ENCODE data around the gene OCIAD1.

OCIAD1 gene

DNA sequence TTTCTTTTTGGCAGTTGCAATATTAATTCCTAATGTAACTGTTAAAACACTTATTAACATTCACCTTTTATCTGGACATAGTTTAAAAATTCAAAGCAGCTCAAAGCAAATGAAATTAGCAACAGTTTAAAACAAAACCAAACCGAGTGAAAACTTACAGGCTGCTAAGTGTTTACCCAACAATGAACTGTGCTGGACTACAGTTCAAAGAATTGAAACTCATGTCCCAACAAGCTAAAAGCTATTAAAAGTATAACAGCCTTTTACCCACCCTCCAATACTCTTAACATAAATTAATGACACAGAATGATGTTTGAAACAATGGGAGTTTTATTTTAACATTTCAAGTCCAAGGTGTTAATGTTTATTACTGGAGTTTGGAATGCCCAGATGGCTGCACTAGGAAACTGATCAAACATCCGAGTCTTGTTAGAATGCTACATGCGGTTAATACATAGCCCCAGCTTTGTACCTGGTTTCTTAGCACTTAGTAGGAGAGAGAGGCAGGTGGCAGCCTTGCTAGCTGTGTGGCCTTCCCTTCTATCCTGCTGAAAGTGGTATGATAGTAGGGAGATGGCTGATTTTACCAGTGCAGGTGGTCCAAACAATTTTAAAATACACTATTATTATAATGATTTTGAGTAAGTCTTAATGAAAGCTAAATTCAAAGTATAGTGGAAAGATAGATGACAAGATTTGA, 29.7 kb upstream of the OCIAD1 start:
- TF ChIP-seq FOXM1 (IDR thresholded peaks at IDR 0.05; ENCODE audit: borderline replicate concordance, low read depth) (no peak), RAD21 (IDR thresholded peaks at IDR 0.05; ENCODE audit: low read depth) (no peak), CEBPB (IDR thresholded peaks at IDR 0.05) (no peak), TAF1 (IDR thresholded peaks at IDR 0.05; ENCODE audit: low read depth) (no peak), EGR1 (IDR thresholded peaks at IDR 0.05) (no peak), TEAD4 (IDR thresholded peaks at IDR 0.05) (no peak), YY1 (IDR thresholded peaks at IDR 0.05; ENCODE audit: low read depth) (no peak), NFIC (IDR thresholded peaks at IDR 0.05) (no peak), CREB1 (IDR thresholded peaks at IDR 0.05; ENCODE audit: low read depth) (no peak), TCF12 (IDR thresholded peaks at IDR 0.05; ENCODE audit: low read depth) (no peak), EP300 (IDR thresholded peaks at IDR 0.05; ENCODE audit: borderline replicate concordance) (no peak), ZBTB7A (IDR thresholded peaks at IDR 0.05; ENCODE audit: low read depth) (no peak)
- TF ChIP-seq, protein P1, sequence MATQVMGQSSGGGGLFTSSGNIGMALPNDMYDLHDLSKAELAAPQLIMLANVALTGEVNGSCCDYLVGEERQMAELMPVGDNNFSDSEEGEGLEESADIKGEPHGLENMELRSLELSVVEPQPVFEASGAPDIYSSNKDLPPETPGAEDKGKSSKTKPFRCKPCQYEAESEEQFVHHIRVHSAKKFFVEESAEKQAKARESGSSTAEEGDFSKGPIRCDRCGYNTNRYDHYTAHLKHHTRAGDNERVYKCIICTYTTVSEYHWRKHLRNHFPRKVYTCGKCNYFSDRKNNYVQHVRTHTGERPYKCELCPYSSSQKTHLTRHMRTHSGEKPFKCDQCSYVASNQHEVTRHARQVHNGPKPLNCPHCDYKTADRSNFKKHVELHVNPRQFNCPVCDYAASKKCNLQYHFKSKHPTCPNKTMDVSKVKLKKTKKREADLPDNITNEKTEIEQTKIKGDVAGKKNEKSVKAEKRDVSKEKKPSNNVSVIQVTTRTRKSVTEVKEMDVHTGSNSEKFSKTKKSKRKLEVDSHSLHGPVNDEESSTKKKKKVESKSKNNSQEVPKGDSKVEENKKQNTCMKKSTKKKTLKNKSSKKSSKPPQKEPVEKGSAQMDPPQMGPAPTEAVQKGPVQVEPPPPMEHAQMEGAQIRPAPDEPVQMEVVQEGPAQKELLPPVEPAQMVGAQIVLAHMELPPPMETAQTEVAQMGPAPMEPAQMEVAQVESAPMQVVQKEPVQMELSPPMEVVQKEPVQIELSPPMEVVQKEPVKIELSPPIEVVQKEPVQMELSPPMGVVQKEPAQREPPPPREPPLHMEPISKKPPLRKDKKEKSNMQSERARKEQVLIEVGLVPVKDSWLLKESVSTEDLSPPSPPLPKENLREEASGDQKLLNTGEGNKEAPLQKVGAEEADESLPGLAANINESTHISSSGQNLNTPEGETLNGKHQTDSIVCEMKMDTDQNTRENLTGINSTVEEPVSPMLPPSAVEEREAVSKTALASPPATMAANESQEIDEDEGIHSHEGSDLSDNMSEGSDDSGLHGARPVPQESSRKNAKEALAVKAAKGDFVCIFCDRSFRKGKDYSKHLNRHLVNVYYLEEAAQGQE (IDR thresholded peaks at IDR 0.05; ENCODE audit: low read depth): no peak
- TF ChIP-seq, protein P2, sequence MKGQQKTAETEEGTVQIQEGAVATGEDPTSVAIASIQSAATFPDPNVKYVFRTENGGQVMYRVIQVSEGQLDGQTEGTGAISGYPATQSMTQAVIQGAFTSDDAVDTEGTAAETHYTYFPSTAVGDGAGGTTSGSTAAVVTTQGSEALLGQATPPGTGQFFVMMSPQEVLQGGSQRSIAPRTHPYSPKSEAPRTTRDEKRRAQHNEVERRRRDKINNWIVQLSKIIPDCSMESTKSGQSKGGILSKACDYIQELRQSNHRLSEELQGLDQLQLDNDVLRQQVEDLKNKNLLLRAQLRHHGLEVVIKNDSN (IDR thresholded peaks at IDR 0.05): no peak
- TF ChIP-seq, protein P3, sequence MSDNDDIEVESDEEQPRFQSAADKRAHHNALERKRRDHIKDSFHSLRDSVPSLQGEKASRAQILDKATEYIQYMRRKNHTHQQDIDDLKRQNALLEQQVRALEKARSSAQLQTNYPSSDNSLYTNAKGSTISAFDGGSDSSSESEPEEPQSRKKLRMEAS (IDR thresholded peaks at IDR 0.05): no peak

- no peak for TF ChIP-seq EGR1 (IDR thresholded peaks at IDR 0.05)
- no peak for TF ChIP-seq YY1 (IDR thresholded peaks at IDR 0.05; ENCODE audit: low read depth)
- TF ChIP-seq CREB1 (IDR thresholded peaks at IDR 0.05; ENCODE audit: low read depth): no peak
- no peak for TF ChIP-seq EP300 (IDR thresholded peaks at IDR 0.05; ENCODE audit: borderline replicate concordance)
- TF ChIP-seq, protein P1 (IDR thresholded peaks at IDR 0.05; ENCODE audit: low read depth): no peak
- TF ChIP-seq TCF12 (IDR thresholded peaks at IDR 0.05; ENCODE audit: low read depth): no peak
- TF ChIP-seq TEAD4 (IDR thresholded peaks at IDR 0.05): no peak
- no peak for TF ChIP-seq ZBTB7A (IDR thresholded peaks at IDR 0.05; ENCODE audit: low read depth)
- TF ChIP-seq, protein P3 (IDR thresholded peaks at IDR 0.05): no peak
- TF ChIP-seq FOXM1 (IDR thresholded peaks at IDR 0.05; ENCODE audit: borderline replicate concordance, low read depth): no peak
Measured at GRCh38 chr4:48804584-48805301, 26.1 kb upstream of the OCIAD1 start.

- no peak for TF ChIP-seq TCF12 (IDR thresholded peaks at IDR 0.05; ENCODE audit: low read depth)
- TF ChIP-seq FOXM1 (IDR thresholded peaks at IDR 0.05; ENCODE audit: borderline replicate concordance, low read depth): no peak
- no peak for TF ChIP-seq EP300 (IDR thresholded peaks at IDR 0.05; ENCODE audit: borderline replicate concordance)
- TF ChIP-seq, protein P3 (IDR thresholded peaks at IDR 0.05): no peak
- no peak for TF ChIP-seq RAD21 (IDR thresholded peaks at IDR 0.05; ENCODE audit: low read depth)
- TF ChIP-seq CEBPB (IDR thresholded peaks at IDR 0.05): no peak
- TF ChIP-seq NFIC (IDR thresholded peaks at IDR 0.05): no peak
- no peak for TF ChIP-seq CREB1 (IDR thresholded peaks at IDR 0.05; ENCODE audit: low read depth)
- no peak for TF ChIP-seq YY1 (IDR thresholded peaks at IDR 0.05; ENCODE audit: low read depth)
- TF ChIP-seq, protein P1 (IDR thresholded peaks at IDR 0.05; ENCODE audit: low read depth): no peak
- no peak for TF ChIP-seq EGR1 (IDR thresholded peaks at IDR 0.05)
- TF ChIP-seq, protein P2 (IDR thresholded peaks at IDR 0.05): no peak
- TF ChIP-seq TAF1 (IDR thresholded peaks at IDR 0.05; ENCODE audit: low read depth): no peak
- no peak for TF ChIP-seq ZBTB7A (IDR thresholded peaks at IDR 0.05; ENCODE audit: low read depth)
- TF ChIP-seq TEAD4 (IDR thresholded peaks at IDR 0.05): no peak
Measured at GRCh38 chr4:48812866-48813265, 18.0 kb upstream of the OCIAD1 start.
